AG09309 (cell line): ENCODE results near the gene HOXA7.

Experiments used
- DNase-seq: peaks from one replicate; pipeline ENCODE4 v3.0.0-alpha.2; 2010; ENCODE audit warnings: low read depth
- H3K4me3 ChIP-seq: 2 replicates; pipeline ENCODE4 v1.5.1; 2011; ENCODE audit warnings: mild to moderate bottlenecking, low read depth, low read length, moderate library complexity; ENCODE audit not compliant: control insufficient read depth
- CTCF ChIP-seq: IDR thresholded peaks from 2 replicates; pipeline ENCODE4 v1.5.1; 2011; ENCODE audit warnings: mild to moderate bottlenecking, low read depth, low read length, inconsistent platforms; ENCODE audit not compliant: insufficient read depth, control insufficient read depth; ENCODE audit errors: missing control alignments

The HOXA7 gene

GRCh38 chr7:27109466-27110185 lies 46.8 kb downstream of the HOXA7 start:
- no peak for DNase-seq
- TF ChIP-seq CTCF: no peak
- no peak overlapping the region for H3K4me3 ChIP-seq

- DNase-seq: no peak
- no peak for TF ChIP-seq CTCF
- no peak overlapping the region for H3K4me3 ChIP-seq
Observed at GRCh38 chr7:27108390-27109127, 47.9 kb downstream of the HOXA7 start.

GRCh38 chr7:27107391-27108381 lies 48.8 kb downstream of the HOXA7 start:
- DNase-seq: no peak
- TF ChIP-seq CTCF: no peak
- no peak overlapping the region for H3K4me3 ChIP-seq

- DNase-seq: no peak
- no peak overlapping the region for H3K4me3 ChIP-seq
- no peak for TF ChIP-seq CTCF
Observed at GRCh38 chr7:27106901-27107240, 49.6 kb downstream of the HOXA7 start.

- no peak overlapping the region for H3K4me3 ChIP-seq
- no peak for TF ChIP-seq CTCF
- DNase-seq: no peak
Observed at GRCh38 chr7:27106181-27106900, 50.1 kb downstream of the HOXA7 start.
